Renal pelvis (tissue), 4 donors: ENCODE measurements around the gene CFAP46. TPM values are rescaled to one million over a fixed set of nuclear protein-coding genes. Genes with fewer than 3 reads are reported as not detected.

Experiments
- DNase-seq: peaks from one replicate; pipeline ENCODE4 v3.0.0-alpha.2; 2013
- polyA plus RNA-seq, 3 donors: library from polyadenylated mRNA; unstranded; fragments of 120-200 nt; gene quantifications; one replicate each; pipeline ENCODE4 v1.2.1, GENCODE V29; 2013; ENCODE audit not compliant: insufficient read length in 3 of 3

Gene CFAP46
- polyA plus RNA-seq, 3 donors = 7.4 to 11.3 (median 11.2) TPM

- no peak for DNase-seq
Observed at GRCh38 chr10:132862485-132863420, 79.6 kb downstream of the CFAP46 start.

GRCh38 chr10:132861884-132862461 is 80.4 kb downstream of the CFAP46 start:
- DNase-seq = no peak

- no peak for DNase-seq
Observed at GRCh38 chr10:132861116-132861691, 81.2 kb downstream of the CFAP46 start.

GRCh38 chr10:132860532-132860931 is 81.8 kb downstream of the CFAP46 start:
- no peak for DNase-seq

- DNase-seq = no peak
Observed at GRCh38 chr10:132859084-132859855, 83.1 kb downstream of the CFAP46 start.

- no peak for DNase-seq
Observed at GRCh38 chr10:132858121-132859081, 84.0 kb downstream of the CFAP46 start.

GRCh38 chr10:132856869-132857524 is 85.4 kb downstream of the CFAP46 start:
- DNase-seq = no peak

- no peak for DNase-seq
Observed at GRCh38 chr10:132855889-132856288, 86.5 kb downstream of the CFAP46 start.

- no peak for DNase-seq
Observed at GRCh38 chr10:132851451-132851850, 90.9 kb downstream of the CFAP46 start.

GRCh38 chr10:132850896-132851295 is 91.5 kb downstream of the CFAP46 start:
- no peak for DNase-seq

GRCh38 chr10:132850246-132850645 is 92.1 kb downstream of the CFAP46 start:
- DNase-seq = no peak

GRCh38 chr10:132849546-132850031 is 92.8 kb downstream of the CFAP46 start:
- no peak for DNase-seq

- no peak for DNase-seq
Observed at GRCh38 chr10:132848951-132849545, 93.3 kb downstream of the CFAP46 start.

GRCh38 chr10:132848291-132848701 is 94.1 kb downstream of the CFAP46 start:
- DNase-seq = no peak

- DNase-seq = no peak
Observed at GRCh38 chr10:132847856-132848255, 94.5 kb downstream of the CFAP46 start.

GRCh38 chr10:132847416-132847777 is 95.0 kb downstream of the CFAP46 start:
- no peak for DNase-seq

GRCh38 chr10:132846631-132847415 is 95.5 kb downstream of the CFAP46 start:
- DNase-seq = no peak

- no peak for DNase-seq
Observed at GRCh38 chr10:132845780-132846595, 96.4 kb downstream of the CFAP46 start.
